HG03108 (cell line): ENCODE data around the gene KCNQ1.

Experiments used
- ATAC-seq: cut with Tn5 transposase; IDR thresholded peaks from one replicate; pipeline ENCODE4 v1.9.1; 2021; ENCODE audit warnings: moderate library complexity; ENCODE audit not compliant: unreplicated experiment

The KCNQ1 gene

GRCh38 chr11:2867722-2868505, 423.1 kb downstream of the KCNQ1 start:
- no peak for ATAC-seq

- ATAC-seq = no peak
These were observed 423.8 kb downstream of the KCNQ1 start for GRCh38 chr11:2868506-2869133.

DNA sequence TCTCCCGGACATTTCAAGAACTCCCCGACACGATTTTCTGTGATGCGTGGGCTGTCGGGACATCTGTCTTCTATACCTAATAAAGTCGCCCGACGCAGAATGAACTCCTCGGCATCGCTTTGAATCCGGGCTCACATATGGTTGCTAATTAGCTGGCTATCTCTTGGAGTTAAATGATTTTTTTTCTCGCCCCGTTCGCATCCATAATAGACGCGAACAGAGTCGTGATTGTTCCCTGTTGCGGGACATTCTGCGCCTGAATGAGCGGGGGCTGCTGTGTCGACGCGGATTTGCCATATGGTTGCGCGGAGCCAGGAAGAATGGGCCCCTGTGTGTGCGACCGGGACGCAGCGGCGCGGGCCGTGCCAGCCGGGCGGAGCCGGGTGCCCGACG, 424.3 kb downstream of the KCNQ1 start:
- no peak for ATAC-seq

DNA sequence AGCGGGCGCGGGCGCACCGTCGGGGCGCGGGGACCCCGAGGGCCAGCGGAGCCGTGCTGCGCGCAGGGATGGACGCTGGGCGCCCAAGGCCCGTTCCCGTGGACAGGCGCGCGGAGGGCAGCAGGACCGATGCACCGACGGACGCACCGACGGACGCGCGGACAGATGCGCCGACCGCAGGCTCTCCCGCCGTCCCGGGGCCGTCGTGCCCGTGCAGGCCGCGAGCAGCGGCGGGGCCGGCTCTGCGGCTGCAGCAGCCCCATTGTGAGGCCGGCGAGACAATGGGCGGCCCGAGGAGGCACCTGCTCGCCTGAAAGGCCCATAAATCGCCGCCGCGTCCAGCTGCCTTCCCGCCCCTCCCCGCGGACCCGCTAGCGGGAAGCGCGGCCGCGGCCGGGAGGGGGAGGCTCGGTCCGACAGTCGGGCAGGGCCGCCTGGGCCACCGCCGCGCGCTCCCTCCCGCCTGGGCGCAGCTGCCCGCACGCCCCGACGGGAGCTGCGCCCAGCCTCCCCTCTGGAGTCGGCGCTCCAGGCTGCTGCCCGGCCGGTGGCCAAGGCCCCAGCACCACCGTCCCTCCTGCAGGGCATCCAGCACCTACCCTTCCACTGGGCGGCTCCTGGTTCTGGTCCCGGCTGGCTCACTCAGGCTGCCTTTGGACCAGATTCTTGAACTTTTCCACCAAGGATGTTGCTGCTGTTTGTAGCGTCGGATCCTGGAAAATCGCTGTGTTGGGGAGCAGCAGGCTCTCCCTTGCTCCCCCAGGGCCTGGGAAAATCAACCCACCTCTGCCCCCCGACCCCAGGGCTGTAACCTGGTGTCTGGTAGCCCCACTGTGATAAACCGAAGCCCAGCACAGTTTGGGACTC, 425.0 kb downstream of the KCNQ1 start:
- ATAC-seq = no peak

GRCh38 chr11:2870460-2870859, 425.7 kb downstream of the KCNQ1 start:
- no peak for ATAC-seq

DNA sequence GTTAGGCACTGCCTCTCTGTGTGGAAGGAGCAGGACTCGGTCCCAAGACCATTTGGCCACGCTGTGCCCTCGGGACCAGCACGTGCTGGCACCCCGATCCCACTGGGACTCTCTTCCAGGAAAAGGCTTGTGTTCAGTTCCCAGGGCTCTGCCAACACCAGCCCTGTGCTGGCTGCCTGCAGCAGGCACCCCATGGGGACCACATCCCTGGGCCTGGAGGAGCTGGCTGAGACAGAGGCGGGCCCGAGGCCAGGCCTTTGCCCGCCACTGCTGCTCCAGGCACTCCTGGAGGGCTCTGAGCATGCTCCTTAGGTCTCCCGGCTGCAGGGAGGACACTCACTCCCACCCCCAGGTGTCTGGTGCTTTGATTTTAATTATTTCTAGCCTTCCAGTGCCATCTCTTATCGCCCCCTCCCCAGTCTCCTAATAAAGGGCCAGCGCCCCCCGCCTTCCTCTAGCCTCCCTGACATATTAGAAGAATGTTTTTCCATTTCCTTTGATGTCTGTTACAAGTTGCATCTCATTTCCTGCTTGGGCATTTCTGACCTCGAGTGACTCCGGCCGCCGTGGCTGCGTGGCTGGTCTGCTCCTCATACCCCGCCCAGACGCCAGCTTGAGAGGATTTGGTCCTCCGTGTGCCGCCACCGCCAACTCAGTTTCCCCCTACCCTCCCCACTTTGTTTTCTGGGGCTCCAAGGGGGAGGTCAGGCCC, 426.3 kb downstream of the KCNQ1 start:
- no peak for ATAC-seq

- no peak for ATAC-seq
These were observed 430.2 kb downstream of the KCNQ1 start for GRCh38 chr11:2874963-2875362.

- no peak for ATAC-seq
These were observed 432.7 kb downstream of the KCNQ1 start for GRCh38 chr11:2877474-2877873.

DNA sequence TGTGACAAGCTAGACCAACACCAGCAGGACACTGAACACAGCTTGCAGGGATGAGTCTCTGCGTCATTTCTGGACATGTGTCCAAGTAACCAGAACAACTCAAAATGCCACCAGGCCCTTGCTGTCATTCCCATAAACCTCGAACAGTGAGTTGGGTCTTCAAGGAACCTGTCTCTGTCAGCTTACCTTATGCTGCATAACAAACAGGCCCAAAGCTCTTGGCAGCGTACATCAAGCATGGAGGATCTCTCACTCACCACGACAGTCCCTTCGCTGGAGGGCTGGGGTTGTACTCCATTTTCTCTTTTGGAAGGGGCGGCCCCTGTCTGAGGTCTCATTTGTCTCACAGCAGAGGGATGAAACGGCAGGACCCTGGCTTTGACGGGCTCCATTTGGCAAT, 434.0 kb downstream of the KCNQ1 start:
- no peak for ATAC-seq

DNA sequence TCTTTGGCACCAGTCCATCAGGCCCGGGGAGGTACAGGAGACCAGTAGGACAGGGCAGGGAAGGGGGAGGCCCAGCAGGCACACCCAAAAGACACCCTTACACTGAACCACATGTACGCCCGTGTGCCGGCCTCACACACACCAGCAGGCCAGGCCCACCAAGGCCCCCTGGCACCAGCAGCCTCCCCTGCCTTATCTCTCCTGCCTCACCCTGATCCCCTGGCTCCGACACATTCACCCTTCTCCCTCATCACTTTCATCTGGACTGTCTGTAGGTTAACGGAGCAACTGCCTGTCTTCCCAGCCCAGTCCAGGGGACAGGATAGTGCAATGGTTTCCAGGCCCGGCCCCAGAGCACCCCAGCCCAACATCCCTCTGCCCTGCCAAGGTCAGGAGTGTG, 435.8 kb downstream of the KCNQ1 start:
- no peak for ATAC-seq

GRCh38 chr11:2881076-2881980, 436.5 kb downstream of the KCNQ1 start:
- ATAC-seq = no peak

DNA sequence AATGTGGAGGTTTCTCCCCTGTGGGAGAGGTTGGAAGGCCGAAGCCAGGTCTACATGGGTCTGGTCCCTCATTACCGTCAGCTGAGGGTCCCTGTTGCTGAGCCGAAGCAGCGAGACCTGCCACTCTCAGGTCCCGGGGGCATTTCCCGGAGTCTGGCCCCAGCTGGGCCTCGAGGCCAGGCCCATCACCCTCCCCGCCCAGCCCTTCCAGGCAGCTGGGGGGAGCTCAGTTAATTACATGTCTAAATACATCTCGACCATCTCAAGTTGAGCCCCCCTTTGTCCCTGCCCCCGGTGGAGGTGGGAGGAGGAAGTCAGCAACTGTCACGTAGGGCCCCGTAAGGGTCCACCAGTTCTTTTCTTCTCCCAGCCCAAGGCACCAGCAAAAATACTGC, 437.2 kb downstream of the KCNQ1 start:
- no peak for ATAC-seq

DNA sequence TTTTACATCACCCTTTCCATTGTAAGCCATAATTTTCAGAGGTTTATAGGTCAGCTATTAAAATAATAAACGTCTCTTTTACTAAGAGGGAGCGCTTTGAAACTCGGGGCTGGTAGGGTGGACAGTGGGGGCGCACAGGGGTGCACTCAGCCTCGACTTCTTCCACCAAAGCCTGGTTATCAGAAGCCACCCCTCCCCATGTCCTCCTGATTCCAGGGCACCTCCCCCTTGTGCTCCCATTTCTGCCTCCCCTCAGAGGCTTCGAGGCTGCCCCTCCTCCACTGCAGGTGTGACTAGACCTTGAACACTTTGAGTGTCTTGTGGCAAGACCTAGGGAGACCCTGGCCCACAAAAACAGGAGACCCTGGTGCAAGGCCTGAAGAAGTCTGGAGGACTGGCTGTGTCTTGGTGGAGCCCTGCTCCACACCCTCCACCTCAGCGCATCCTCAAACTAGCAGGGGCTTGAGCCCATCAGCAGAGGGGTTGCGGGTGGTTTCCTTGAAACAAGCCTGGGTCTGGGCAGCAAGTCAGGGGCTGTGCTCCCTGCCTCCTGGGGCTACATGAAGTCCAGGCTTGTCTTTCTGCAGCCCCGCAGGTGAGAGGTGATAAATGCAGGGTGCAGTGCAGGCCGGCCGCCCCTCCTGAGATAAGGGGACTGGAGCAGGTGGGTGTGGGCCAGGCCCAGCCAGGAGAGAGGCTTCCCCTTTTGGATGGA, 437.7 kb downstream of the KCNQ1 start:
- ATAC-seq = no peak

- no peak for ATAC-seq
These were observed 438.8 kb downstream of the KCNQ1 start for GRCh38 chr11:2883640-2883978.

DNA sequence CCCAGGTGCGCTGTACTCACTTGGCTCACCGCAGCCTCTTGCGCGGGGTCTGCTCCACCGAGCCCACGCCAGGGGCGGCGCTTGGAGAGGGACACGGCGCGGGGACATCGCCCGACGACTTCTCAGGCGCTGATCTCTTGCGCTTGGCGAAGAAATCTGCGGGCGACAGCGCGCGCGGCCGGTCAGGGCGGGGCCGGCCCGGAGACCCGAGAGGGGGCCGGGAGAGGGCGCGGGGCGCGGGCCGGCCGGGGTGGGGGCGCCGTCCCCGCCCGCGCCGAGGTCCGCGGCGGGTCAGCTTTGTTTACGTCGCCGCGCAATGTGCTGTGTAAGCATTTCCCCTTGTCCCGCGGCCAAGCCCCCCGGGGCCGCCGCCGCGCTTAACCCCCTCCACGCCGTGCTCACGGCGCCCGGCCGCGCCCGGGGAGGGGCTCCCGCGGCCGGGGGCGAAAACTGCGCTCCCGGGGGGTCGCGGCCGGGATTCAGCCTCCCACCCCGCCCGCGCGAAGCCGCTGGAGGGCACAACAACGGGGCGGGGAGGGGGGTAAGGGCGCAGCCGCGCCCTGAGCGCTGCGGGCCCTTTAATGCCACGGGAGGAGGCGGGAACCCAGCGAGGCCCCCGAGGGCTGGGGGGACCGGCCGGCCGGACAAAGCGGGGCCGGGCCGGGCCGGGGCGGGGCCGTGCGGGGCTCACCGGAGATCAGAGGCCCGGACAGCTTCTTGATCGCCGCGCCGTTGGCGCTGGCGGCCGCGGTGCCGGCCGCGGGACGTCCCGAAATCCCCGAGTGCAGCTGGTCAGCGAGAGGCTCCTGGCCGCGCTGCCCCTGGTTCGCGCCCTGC, 439.4 kb downstream of the KCNQ1 start:
- ATAC-seq = no peak

DNA sequence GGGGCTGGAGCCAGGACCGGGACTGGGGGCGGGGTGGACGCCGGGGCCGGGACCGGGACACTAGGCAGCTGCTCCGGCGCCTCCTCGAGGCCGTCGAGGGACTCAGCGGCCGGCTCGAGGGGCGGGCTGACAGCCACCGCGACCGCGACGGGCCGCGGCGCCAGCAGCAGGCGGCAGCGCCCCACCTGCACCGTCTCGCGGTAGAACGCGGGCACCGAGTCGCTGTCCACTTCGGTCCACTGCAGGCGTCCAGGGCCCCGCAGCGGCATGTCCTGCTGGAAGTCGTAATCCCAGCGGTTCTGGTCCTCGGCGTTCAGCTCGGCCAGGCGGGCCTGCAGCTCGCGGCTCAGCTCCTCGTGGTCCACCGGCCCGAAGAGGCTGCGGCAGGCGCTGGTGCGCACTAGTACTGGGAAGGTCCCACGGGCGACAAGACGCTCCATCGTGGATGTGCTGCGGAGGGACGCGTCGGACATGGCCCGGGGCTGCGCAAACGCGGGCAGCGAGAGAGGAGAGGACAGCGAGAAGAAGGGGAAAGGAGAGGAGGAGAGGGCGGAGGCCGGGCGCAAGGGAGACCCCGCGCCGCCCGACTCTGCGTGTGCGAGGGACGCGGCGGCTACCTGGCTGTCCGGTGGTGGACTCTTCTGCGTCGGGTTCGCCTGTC, 440.3 kb downstream of the KCNQ1 start:
- no peak for ATAC-seq

GRCh38 chr11:2885678-2886081, 440.9 kb downstream of the KCNQ1 start, which contains the start of gene CDKN1C:
Gene CDKN1C, minus strand, starts transcription at chr11:2885775. Its CDS starts 319 bp downstream, at chr11:2885456.
- peak; percentile 65 for ATAC-seq
